Stimulated activated CD8-positive, alpha-beta memory T cell treated with anti-CD3 and anti-CD28 coated beads, Interleukin-7, amount 100 ng/mL, for 4 hours (primary cell): ENCODE results near the gene FAM53C.

Experiments used
- DNase-seq, 2 donors: peaks; one replicate each; pipeline ENCODE4 v3.0.0-alpha.2; 2020; ENCODE audit warnings: low read depth in 2 of 2

The FAM53C gene

GRCh38 chr5:138391859-138392386 is 53.9 kb downstream of the FAM53C start:
- DNase-seq: no peak
